Measurements from ENCODE around the gene BICD2. TPM values are rescaled to one million over a fixed set of nuclear protein-coding genes. Genes with fewer than 3 reads are reported as not detected.
"Not testable (repeated sequence)": the region's sequence is repeated elsewhere in the genome, so short reads cannot be mapped to it uniquely, and the experiment has no call there.

The BICD2 gene
- total RNA-seq, 6 donors from 2014 or later, result 33.8 to 50.1 (median 45.1) TPM

DNA sequence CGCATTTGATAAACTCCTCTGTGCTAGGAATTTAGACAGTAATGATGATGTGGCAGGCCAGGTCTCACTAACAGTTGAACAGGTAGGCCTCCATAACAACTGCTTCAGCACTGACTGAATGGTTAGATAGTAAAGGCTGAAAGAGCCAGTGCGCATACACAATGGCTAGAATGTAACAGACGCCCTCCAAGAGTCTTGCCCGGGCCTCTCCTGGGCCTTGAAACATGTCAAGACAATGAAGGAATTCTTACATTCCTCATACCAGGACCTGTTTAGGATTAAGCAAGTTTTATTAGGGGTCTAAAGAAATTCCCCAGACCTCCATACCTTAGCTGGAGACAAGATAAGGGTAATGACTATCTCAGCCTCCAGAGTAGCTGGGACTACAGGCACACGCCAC lies 6.7 kb upstream of the BICD2 start:
- TF ChIP-seq EP300 (IDR thresholded peaks at IDR 0.05) (no peak), POLR2AphosphoS5 (IDR thresholded peaks at IDR 0.05) (no peak), POLR2A (IDR thresholded peaks at IDR 0.05) (no peak)
- TF ChIP-seq, protein P1, sequence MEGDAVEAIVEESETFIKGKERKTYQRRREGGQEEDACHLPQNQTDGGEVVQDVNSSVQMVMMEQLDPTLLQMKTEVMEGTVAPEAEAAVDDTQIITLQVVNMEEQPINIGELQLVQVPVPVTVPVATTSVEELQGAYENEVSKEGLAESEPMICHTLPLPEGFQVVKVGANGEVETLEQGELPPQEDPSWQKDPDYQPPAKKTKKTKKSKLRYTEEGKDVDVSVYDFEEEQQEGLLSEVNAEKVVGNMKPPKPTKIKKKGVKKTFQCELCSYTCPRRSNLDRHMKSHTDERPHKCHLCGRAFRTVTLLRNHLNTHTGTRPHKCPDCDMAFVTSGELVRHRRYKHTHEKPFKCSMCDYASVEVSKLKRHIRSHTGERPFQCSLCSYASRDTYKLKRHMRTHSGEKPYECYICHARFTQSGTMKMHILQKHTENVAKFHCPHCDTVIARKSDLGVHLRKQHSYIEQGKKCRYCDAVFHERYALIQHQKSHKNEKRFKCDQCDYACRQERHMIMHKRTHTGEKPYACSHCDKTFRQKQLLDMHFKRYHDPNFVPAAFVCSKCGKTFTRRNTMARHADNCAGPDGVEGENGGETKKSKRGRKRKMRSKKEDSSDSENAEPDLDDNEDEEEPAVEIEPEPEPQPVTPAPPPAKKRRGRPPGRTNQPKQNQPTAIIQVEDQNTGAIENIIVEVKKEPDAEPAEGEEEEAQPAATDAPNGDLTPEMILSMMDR (IDR thresholded peaks at IDR 0.05), result no peak
- Histone ChIP-seq H3K9me3 (no peaks in the 10 kb centered on the region), H3K36me3 (no peaks in the 10 kb centered on the region), H3K4me1 (peaks cover 6 to 14% (median 12%) of the 10 kb centered on the region in 4 donors), H3K4me3 (no peak overlapping the region), H3K27me3 (no peaks in the 10 kb centered on the region), H3K27ac (peak overlapping the region in 2 of 4 donors; percentile 76)
- ATAC-seq (ENCODE audit: low FRiP score in 2 of 2) (no peak), DNase-seq (no peak)
- whole genome bisulfite sequencing, 2 donors, result 94 to 96% methylated on average over 5 of the region's 5 CpGs

DNA sequence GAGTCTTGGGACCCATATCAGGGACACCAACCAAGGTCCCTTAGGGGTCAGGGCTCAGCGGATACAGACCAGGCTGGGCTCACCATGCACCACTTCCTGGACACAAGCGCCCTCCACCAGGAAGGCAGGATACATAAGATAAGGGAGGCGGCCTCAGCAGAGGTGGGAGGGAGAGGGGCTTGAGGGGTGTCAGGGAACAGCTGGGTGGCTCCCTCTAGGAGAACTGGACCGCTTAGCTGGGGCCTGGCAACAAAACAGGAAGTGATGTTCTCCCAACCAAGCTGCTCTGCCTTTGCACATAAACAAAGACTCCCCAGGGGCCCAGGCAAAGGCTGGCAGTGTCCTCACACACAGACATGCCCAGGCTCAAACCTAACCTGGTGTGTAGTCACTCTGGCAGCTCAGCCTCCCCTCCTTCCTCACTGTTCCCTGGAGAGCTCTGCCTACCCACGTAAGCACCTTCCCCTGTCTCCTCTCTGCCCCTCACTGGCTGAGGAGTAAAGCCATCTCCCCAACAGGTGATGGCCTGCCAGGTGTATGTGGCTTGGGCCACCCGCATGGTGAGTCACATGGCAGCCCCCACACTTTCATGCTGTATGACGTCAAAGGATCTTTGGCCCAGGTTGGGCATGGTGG lies 5.8 kb upstream of the BICD2 start:
- no peaks in the 10 kb centered on the region for H3K27me3 ChIP-seq
- H3K27ac ChIP-seq, result peak overlapping the region; percentile 62 to 79 (median 76)
- no peak overlapping the region for H3K4me3 ChIP-seq
- 47 to 65% methylated on average over 4 to 7 of the region's 7 CpGs for WGBS, 2 donors
- ATAC-seq (ENCODE audit: low FRiP score in 2 of 2) (peak; percentile 39 to 43), DNase-seq (peak in 1 of 2 donors; percentile 53)
- no peaks in the 10 kb centered on the region for H3K9me3 ChIP-seq
- TF ChIP-seq, protein P1 (IDR thresholded peaks at IDR 0.05), result no peak
- TF ChIP-seq POLR2AphosphoS5 (IDR thresholded peaks at IDR 0.05), result peak in 1 of 2 donors; percentile 20
- no peak for TF ChIP-seq POLR2A (IDR thresholded peaks at IDR 0.05)
- peak in 1 of 4 donors; percentile 33 for TF ChIP-seq EP300 (IDR thresholded peaks at IDR 0.05)
- no peaks in the 10 kb centered on the region for H3K36me3 ChIP-seq
- peaks cover 13 to 22% (median 20%) of the 10 kb centered on the region in 4 donors for H3K4me1 ChIP-seq

DNA sequence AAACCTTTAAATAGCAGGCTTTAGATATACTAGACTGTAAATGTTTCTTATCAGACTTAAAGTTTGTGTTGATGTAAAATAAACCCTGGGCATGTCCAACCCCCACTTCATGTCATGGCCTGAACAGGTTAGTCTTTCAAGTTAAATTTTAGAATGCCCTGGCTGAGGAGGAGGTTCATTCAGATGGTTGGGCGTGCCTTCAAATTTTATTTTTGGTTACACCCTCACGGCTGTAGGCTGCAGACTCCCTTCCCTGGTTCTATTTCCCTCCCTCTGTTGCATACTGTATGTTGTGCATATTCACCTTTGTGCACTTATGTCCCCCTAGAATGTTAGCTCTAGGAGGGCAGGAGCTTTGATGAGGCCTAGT lies 5.3 kb upstream of the BICD2 start:
- TF ChIP-seq POLR2A (IDR thresholded peaks at IDR 0.05) (no peak), EP300 (IDR thresholded peaks at IDR 0.05) (no peak), POLR2AphosphoS5 (IDR thresholded peaks at IDR 0.05) (no peak)
- TF ChIP-seq, protein P1 (IDR thresholded peaks at IDR 0.05), result no peak
- H3K4me3 ChIP-seq, result no peak overlapping the region
- peak overlapping the region; percentile 62 to 79 (median 76) for H3K27ac ChIP-seq
- H3K4me1 ChIP-seq, result peaks cover 13 to 22% (median 20%) of the 10 kb centered on the region in 4 donors
- H3K9me3 ChIP-seq, result no peaks in the 10 kb centered on the region
- H3K27me3 ChIP-seq, result no peaks in the 10 kb centered on the region
- WGBS, 2 donors, result 61 to 71% methylated on average over 2 of the region's 2 CpGs
- ATAC-seq (ENCODE audit: low FRiP score in 2 of 2) (no peak), DNase-seq (no peak)
- no peaks in the 10 kb centered on the region for H3K36me3 ChIP-seq

DNA sequence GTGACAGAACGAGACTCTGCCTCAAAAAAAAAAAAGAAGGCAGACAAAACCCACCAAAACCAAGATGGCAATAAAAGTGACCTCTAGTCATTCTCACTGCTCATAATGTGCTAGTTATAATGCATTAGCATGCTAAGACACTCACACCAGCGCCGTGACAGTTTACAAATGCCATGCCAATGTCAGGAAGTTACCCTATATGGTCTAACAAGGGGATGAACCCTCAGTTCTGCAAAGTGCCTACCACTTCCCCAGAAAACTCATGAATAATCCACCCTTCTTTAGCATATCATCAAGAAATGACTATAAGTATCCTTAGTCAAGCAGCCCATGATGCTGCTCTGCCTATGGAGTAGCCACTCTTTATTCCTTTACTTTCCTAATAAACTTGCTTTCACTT lies 4.7 kb upstream of the BICD2 start:
- no peaks in the 10 kb centered on the region for H3K27me3 ChIP-seq
- no peaks in the 10 kb centered on the region for H3K9me3 ChIP-seq
- DNase-seq, result no peak
- no peaks in the 10 kb centered on the region for H3K36me3 ChIP-seq
- 83 to 88% methylated on average over 3 of the region's 3 CpGs for WGBS, 2 donors
- H3K4me3 ChIP-seq, result no peak overlapping the region
- H3K4me1 ChIP-seq, result peaks cover 13 to 22% (median 20%) of the 10 kb centered on the region in 4 donors
- ATAC-seq (ENCODE audit: low FRiP score in 2 of 2), result no peak
- TF ChIP-seq EP300 (IDR thresholded peaks at IDR 0.05) (no peak), POLR2A (IDR thresholded peaks at IDR 0.05) (no peak), POLR2AphosphoS5 (IDR thresholded peaks at IDR 0.05) (no peak)
- TF ChIP-seq, protein P1 (IDR thresholded peaks at IDR 0.05), result no peak
- peak overlapping the region in 1 of 4 donors; percentile 76 for H3K27ac ChIP-seq

DNA sequence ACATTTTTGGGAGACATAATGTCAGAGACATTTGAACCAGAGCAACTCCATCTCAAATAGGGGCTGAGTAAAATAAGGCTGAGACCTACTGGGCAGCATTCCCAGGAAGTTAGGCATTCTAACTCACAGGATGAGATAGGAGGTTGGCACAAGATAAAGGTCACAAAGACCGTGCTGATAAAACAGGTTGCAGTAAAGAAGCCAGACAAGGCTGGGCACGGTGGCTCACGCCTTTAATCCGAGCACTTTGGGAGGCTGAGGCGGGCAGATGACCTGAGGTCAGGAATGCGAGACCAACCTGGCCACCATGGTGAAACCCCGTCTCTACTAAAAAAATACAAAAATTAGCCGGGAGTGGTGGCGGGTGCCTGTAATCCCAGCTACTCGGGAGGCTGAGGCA lies 4.2 kb upstream of the BICD2 start:
- peak overlapping the region in 1 of 4 donors; percentile 76 for H3K27ac ChIP-seq
- 78 to 81% methylated on average over 10 of the region's 10 CpGs for WGBS, 2 donors
- H3K9me3 ChIP-seq; H3K4me3 ChIP-seq; H3K27me3 ChIP-seq; H3K36me3 ChIP-seq; DNase-seq; ATAC-seq (ENCODE audit: low FRiP score in 2 of 2): not testable (repeated sequence)
- peaks cover 13 to 22% (median 20%) of the 10 kb centered on the region in 4 donors for H3K4me1 ChIP-seq

Measured in upper lobe of left lung (tissue), 6 donors.